Left ventricle myocardium superior (tissue), 1 donor: Measurements from ENCODE around the gene TNIK. TPM values are rescaled to one million over a fixed set of nuclear protein-coding genes. Genes with fewer than 3 reads are reported as not detected.
"Not testable (repeated sequence)": the region's sequence is repeated elsewhere in the genome, so short reads cannot be mapped to it uniquely, and the experiment has no call there.

Experiments
- ATAC-seq: fragments of 200-7000 bp; cut with Tn5 transposase; one replicate; pipeline ENCODE4 v1.9.1; 2020; ENCODE audit warnings: mild to moderate bottlenecking, moderate library complexity
- DNase-seq: peaks from one replicate; pipeline ENCODE4 v3.0.0-alpha.2; 2020
- intact Hi-C: fragments of 100-400 bp; cut with micrococcal nuclease; formaldehyde crosslinking; loops from one replicate; pipeline ENCODE4 v1.11.0; 2022
- total RNA-seq: library from RNA; stranded (reverse); fragmentation: NEBNext Ultra II Directional; extraction: Animal tissue kit (Norgen Biotek cat#: 25700); gene quantifications from one replicate; pipeline ENCODE4 v1.2.1, GENCODE V29; 2021
- donor health status: DM: no; HTN: yes; CAD: no; lungs with severe emphysema.

TNIK gene
- total RNA-seq, 1 donor from 2014 or later = 32.7 TPM

DNA sequence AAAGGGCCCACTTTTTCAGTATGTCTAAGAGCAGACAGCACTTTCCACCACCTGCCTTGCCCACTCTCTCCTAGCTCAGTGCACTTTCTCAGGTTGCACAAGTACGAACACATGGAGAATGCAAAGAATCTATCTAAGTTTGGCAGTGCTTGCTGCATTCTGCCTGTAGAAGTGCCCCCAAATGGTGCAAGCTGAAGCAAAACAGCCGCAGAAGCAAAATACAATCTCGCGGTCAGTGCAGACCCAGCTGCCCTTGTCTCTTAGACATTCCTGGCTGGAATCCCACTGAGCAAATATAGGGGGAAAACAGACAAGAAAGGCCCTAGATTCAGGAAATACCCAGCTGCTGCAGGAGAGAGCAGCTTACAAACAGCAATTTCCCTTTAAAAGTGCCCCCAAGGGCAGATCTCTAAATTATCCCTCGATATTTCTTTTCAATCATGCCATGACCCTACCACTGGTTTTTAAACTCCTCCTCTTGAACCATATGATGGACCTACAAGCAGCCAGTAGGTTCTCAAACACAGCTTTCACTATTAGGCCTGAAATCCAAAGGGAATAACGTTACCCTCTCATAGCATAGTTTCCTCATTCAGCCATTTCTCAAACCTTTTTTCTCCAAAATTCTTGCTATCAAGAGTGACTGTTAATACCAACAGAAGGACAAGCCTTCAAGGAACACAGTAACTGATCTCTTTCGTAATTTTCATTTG, 67.0 kb downstream of the TNIK start:
- intact Hi-C loops = no loop called here
- DNase-seq = no peak
- peak; percentile 20 for ATAC-seq

DNA sequence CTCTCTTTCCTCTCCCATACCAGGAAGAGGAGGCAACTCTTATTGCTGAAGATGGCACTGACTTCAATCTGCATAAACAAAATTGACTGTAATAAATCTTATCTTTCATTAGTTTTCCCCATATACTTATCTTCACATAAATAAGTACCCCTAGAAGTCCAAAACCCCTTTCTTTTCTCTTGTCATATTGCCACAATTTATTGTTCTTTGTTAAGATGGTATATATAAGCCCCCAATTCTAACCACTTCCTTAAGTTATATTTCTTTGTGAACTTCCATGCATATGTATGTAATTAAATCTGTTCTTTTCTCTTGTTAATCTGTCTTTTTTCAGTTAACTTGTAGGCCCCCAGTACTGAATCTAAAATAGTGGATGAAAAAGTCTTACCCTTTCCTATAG, 68.8 kb downstream of the TNIK start:
- no peak for ATAC-seq
- intact Hi-C loops = no loop called here
- no peak for DNase-seq

DNA sequence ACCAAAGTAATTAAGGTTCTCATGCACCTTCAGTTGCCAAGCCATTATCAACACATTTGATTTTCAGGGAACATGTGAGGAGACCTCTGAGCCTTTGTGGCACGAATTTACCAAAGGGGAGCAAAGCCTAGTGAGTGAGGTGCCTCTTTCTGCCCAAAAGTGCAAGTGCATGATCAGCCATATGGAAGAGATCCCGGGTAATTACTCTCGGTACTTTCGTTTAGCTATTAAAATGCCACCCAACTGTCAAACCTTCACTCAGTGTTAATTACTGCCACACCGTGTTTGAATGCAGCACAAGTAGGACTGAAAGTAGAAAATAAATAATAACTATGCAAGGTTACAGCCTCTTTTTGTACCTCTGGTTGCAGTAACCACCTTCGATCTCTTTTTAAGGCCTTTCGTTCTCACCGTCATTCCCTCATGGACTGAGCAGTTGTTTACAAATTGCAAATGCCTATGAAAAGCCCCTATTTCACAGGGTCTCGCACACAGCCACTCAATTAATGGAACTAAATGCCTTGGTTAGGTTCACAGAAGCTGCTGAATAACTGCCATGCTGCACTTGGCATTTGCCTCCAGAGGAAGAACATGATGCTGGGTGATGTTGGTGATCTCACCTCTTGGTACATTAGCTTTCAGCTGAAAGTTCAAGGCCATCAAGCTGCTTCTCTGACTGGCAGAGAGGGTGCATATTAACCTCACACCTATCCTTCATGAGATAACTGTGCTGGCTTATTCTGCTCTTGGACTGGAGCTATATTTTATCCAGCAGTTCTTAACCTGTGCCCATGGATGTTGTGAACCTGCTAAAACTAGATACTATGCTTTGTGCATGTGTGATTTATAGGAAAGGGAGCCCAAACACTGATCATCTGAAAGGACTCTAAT, 69.9 kb downstream of the TNIK start:
- ATAC-seq = peak; percentile 62
- intact Hi-C loops = no loop called here
- DNase-seq = no peak

DNA sequence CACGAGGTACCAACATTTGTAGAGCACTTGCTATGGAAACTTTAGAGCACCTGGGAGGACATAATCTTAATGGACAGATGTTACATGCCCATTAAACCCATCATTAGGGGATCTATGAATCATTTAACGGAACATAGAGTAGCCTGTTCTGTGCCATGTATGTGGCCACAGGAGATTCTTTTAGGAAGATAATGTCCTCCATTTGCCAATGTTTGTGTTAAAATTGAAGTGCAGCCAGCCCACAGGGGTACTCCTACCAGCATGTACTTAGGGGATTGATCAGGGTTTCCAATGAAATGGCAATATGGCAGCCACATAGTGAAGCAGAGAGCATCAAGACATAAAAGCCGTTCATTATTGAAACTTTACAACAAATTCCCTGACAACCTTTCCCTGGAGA, 70.7 kb downstream of the TNIK start:
- intact Hi-C loops = no loop called here
- no peak for DNase-seq
- ATAC-seq = no peak

DNA sequence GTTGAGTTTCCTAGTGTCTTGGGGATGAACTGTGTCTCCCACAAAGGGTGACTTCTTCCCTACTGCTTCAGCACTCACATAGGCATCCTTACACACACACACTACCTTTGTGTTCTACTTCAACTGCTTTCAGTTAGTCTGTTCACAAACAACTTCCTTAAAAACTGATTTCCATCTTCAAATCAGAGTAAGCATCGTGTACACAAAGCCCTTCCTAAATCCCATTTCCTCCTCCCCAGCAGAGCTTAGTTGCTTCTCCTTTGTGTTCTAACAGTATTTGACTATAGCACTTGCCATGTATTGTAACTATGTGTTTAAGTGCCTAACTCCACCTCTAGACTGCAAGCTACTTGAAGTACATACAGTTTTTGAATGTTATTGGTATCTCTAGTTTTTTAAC, 71.7 kb downstream of the TNIK start:
- intact Hi-C loops = no loop called here
- ATAC-seq (no peak), DNase-seq (no peak)

DNA sequence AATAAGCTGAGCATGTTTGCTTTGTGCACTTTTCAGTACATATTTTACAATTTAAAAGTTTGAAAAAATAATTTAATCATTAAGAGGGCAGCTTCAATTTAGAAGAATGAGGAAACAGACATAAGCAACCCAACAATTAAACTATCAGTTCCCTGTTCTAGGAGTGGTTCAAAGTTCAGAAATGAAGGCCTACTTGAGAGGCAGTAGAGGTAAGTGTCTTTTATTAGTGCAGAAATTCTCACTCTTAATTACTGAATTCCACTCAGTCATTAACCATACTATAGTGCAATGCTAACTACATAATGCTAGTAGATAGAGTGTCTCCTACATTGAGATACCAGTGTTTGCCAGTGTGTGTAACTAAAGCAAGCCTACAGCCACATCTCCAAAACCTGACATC, 73.1 kb downstream of the TNIK start:
- ATAC-seq (no peak), DNase-seq (no peak)
- intact Hi-C loops = no loop called here

DNA sequence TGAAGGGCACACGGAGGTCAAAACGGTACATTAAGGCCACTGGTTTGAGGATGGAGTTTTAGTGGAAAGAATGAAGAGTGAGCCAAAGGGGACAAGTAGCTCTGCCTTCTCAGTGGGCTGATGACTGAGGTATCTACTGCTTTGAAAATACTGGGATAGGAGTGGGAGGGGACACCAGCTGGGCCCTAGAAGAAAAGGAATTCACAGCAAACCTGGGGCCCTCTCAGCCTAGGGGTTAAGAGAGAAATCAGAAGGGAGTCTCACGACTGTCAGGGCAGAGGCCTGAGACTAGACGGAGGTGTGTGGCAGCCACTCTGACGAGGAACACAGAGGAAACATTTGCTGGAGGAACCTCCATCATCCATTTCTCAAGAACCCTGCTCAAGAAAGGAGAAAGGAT, 75.1 kb downstream of the TNIK start:
- no peak for ATAC-seq

DNA sequence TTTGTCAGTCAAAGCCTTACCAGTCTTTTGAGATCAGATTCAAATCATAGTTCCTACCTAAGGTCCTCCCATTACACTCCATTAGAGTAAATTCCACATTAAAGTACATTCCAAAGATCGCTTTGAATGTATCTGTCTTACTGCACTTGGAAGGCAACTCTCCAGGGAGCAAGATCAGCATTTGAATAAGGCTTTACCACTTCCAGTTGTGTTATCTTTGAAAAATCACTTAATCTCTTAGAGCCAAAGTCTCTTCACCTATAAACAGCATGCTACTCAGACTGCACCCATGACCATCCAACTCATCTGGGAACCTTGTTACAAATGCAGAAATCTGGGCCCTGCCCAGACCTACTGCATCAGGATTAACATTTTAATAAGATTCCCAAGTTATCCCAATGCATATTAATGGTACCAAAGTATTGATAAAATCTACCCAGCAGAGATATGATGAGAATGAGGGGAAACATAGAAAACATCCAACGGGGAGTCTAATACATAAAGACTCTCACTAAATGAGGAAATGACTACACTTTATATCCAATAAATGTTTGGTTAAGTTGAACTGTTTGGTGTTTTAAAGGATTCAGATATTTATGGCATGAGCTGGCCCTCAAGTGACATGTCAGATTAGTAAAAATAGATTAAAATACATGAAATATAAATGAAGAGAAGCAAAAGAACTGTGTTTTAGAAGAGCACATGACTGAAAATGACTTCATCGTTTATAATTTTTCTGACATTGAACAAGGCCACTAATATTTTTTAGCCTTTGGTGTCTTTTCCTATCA, 75.9 kb downstream of the TNIK start:
- ATAC-seq = no peak
- no peak for DNase-seq
- intact Hi-C loops = no loop called here

More for the DNA sequence above, 75.1 kb downstream of the TNIK start:
- DNase-seq = no peak
- intact Hi-C loops = no loop called here

DNA sequence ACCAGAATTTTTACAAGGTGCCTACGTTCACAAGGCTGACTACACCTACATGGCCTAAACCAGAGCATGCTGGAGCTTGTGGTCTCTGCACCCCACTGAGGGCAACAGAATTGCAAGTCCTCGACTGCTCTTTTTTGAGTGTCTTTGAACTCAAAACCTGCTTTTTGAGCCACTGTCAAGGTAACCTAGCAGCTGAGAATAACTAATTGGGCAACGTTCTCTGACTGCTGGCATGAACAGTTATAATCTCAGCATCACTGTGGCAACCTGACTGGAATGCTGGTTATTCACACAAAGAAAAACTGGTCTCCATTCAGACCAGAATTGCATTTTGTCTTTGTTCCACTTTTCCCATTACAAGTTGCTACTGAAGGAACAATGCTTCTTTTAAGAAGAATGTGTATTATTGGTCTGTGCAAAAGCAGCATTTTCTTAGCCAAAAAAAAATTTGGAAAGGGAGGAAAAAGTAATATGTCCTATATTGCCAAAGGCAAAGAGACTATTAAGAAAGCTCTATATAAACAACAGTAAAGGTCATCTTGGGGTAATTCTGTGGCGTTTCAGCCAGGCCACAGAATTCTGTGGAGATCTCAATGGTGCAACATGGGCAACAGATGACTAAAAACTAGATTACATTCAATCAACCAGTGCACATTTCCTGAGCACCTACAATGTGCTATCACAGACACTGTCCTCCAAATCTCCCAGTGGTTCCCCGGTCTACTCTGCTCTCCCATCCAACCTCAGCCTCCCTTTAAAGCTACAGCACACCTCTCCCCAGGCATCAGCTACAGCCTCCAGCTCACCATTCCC, 76.8 kb downstream of the TNIK start:
- intact Hi-C loops = no loop called here
- ATAC-seq (no peak), DNase-seq (no peak)

DNA sequence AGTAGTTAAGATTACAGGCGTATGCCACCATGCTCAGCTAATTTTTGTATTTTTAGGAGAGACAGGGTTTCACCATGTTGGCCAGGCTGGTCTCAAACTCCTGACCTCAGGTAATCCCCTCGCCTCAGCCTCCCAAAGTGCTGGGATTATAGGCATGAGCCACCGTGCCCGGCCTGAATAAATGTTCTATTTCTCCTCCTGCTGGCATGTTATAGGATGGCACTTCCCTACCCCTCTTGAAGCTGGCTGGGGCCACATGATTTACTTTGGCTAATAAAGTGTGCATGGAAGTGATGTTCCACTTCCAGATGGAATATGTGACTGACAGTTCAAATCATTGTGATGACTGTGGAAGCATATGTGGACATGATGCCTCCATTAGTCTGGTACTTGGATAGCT, 77.9 kb downstream of the TNIK start:
- DNase-seq, intact Hi-C loops: not testable (repeated sequence)
- peak; percentile 14 for ATAC-seq

DNA sequence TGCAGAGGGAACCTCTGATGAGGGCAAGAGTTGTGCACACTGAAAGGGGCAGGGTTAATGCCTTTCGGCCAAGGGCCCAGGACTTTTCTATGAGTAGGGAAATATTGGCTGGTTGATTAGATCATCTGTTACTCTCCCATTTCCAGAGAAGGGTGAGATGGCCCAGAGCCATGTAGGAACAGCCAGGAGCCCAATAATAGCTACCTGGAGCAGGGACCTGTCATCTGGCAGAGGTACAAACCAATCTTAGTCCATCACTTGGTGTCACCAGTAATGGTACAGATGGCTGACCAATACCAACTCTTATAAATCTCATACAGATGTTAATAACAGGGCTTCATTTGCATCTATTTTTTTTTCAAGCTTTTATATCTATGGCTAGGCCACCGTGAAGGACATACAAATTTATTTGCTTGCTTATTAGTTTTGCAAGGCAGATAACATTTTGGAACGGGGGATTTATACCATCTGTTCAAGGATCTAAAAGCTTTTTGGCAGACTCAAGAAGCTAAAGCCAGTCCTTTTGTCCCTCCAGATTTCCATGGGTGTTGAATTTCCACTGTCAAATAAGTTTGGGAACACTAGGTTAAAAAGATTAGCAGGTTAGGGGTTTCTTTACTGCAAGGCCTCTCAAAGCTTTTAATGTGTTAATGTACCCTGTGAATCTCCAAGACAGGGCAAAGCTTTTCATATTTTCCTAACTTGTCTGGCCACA, 79.3 kb downstream of the TNIK start:
- DNase-seq = no peak
- ATAC-seq = peak; percentile 8
- intact Hi-C loops = no loop called here

DNA sequence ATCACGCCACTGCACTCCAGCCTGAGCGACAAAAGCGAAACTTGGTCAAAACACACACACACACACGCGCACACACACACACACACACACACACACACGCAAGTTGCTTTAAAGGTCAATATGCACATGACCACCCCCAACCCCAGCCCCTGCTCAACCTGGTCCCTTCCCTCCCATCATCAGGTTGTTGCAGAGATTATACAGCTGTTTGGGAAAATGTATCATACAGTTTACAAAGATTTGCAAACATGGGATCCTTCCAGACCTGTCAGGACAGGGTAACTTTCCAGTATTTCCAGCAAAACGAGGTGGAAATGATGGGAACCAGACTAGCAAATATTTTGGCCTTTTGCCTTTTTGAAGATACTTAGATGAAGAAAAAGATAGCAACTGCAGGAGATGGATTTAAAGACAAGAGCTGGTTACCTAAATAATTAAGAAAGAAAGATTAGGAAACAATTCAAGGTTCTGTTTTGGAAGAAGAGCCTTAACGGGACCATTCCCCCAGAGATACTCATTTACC, 80.2 kb downstream of the TNIK start:
- intact Hi-C loops = no loop called here
- ATAC-seq (no peak), DNase-seq (no peak)

DNA sequence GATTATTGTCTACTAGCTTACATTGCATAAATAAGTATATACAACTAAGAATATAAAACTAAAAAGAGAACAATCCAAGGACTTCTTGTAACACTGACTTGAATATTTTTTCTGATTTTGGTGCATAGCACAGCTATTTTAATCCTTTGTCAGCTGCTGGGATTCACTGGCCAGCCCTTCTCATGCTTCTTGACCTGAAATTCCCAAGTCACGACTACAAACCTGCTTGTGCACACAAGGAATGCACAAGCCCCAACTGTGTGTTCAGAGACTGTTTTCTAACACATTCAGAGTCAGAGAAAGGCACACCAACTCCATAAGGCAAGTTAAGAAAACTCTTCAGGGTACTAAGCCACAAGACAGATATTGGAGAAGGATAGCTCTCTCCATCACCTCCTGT, 80.9 kb downstream of the TNIK start:
- intact Hi-C loops = no loop called here
- no peak for ATAC-seq

DNA sequence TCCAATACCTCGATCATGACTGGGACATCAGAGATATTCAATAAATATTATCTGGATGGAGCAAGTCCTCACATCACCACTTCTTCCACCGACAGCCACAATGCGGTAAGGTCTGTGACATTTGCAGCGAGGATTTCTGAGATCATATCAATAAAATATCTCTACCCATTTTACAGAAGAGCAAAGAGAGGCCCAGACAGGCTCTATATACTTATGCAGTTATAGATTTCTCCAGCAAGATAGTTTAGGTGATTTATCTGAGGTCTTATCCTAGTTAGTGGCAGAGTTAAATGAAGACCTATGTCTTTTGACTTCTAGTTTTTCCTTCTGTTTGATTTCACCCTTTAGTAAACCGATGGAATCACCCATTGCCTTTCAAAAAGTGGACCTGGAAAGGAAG, 81.6 kb downstream of the TNIK start:
- DNase-seq (no peak), ATAC-seq (no peak)
- intact Hi-C loops = no loop called here

More for the DNA sequence above, 80.9 kb downstream of the TNIK start:
- no peak for DNase-seq

DNA sequence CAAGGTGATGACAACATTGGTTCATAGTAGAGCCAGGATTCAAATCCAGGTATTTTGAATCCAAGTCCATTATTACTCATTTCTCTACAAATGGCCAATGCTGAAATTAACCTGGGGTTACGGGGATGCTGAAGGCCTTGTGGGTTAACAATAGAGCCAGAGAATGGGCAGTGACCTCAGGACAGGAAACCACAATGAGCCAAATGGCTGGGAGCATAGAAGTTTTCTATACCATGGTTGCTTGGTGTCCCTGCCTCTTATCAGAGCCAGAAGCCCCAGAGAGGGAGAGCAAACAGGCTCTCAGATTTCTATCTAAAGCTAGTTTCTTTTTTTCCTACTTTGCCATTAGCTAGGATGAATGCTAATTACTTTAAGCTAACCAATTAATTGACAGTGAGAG, 82.3 kb downstream of the TNIK start:
- DNase-seq (no peak), ATAC-seq (no peak)
- intact Hi-C loops = no loop called here

DNA sequence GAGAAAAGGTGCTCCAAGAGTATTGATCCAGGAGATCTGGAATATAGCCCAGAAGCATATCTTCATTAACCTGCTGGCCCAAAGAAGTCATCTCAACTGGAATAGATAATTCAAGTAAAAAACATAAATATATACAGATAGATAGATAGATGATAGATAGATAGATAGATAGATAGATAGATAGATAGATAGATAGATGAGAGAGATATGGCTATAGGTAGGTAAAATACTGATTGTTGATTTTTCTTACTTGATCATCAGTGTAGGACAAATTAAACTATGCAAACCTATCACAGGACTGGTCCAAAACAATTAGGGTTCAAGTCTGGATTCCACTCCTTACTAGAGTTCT, 83.6 kb downstream of the TNIK start:
- intact Hi-C loops = no loop called here
- ATAC-seq (no peak), DNase-seq (no peak)

DNA sequence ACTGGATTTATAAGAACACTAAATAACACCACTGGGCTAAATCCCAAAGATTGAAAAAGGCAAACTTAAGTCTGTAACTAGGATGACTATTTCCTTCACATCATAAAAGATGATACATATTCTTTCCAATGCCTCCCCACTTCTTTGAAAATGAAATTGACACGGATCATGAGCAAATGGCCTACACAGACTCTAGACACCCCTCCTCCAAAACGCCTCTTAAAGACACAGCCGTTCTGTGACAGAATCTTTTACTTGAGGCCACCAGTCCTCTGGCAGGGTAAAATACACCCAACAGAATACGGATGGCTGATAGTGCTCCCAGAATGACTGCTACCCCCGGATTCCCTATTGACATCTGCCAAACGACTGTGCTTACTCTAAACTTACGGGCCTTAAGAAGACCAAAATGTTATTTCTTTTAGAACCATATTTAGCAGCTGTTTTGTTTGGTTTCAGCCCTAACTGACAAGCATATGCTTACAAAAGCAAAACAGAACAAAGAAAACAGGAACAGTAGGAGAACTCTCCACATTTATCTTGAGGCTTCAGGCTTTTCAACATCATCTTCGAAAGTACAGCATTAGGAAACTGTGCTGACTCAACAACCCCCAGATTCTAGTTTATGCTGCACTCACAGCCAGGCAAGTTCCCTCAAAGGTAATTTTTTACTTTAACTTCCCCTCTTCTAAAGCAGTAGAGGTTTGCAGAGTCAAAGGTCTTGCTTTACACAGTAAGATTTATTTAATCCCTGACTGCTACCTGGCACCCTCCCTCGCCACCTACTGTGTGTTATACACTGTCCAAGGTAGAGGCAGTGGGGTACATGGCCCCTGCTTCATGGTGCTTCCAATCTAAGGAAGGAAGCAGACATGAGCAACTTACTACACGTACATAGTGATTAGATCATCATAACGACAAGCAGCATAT, 84.3 kb downstream of the TNIK start:
- ATAC-seq = peak; percentile 54
- no peak for DNase-seq
- intact Hi-C loops = no loop called here
